Liver (tissue), 3 donors: ENCODE results near the gene MALAT1.

Experiments
- ATF3 ChIP-seq: IDR thresholded peaks from 2 replicates; pipeline ENCODE4 v1.6.1; 2016; ENCODE audit warnings: antibody characterized with exemption
- CTCF ChIP-seq: fragments of 150-350 bp; IDR thresholded peaks from 2 replicates; pipeline ENCODE4 v1.5.1; 2017; ENCODE audit warnings: improper control_type of control experiment, low read depth, low read length; ENCODE audit not compliant: missing input control
- EGR1 ChIP-seq, 2 donors: IDR thresholded peaks; 2 replicates each; pipeline ENCODE4 v1.6.1; 2016 to 2018; ENCODE audit warnings: antibody characterized with exemption in 2 of 2, low read depth in 2 of 2
- JUND ChIP-seq, 2 donors: IDR thresholded peaks; 2 replicates each; pipeline ENCODE4 v1.6.1; 2016; ENCODE audit warnings: antibody characterized with exemption in 2 of 2
- RAD21 ChIP-seq, 2 donors: IDR thresholded peaks; 2 replicates each; pipeline ENCODE4 v1.6.1; 2016; ENCODE audit warnings: antibody characterized with exemption in 2 of 2, mild to moderate bottlenecking in 2 of 2
- REST ChIP-seq: IDR thresholded peaks from 2 replicates; pipeline ENCODE4 v1.6.1; 2016; ENCODE audit warnings: antibody characterized with exemption, mild to moderate bottlenecking
- YY1 ChIP-seq: IDR thresholded peaks from 2 replicates; pipeline ENCODE4 v1.6.1; 2016; ENCODE audit warnings: antibody characterized with exemption, mild to moderate bottlenecking
- ZBTB33 ChIP-seq: IDR thresholded peaks from 2 replicates; pipeline ENCODE4 v1.6.1; 2016; ENCODE audit warnings: antibody characterized with exemption
- donor health status: healthy.
- donor health status: healthy.

GRCh38 chr11:65525546-65526480, 27.0 kb downstream of the MALAT1 start:
- TF ChIP-seq REST (no peak), CTCF (no peak), JUND (IDR thresholded peaks at IDR 0.05) (no peak), ATF3 (no peak), ZBTB33 (no peak), RAD21 (IDR thresholded peaks at IDR 0.05) (no peak), YY1 (no peak), EGR1 (IDR thresholded peaks at IDR 0.05; ENCODE audit: low read depth in 2 of 2) (no peak)
